KOPT-K1 (cell line): ENCODE measurements around the gene NME3.
A peak's percentile ranks its signal among the peaks of the same experiment; 100 is the strongest.

Experiments used
- H3K27ac ChIP-seq: fragments of 200-600 bp; sonication (generic); 2 replicates; pipeline ENCODE4 v1.5.1; 2016; ENCODE audit warnings: antibody characterized with exemption, mild to moderate bottlenecking, low read depth, low read length; ENCODE audit not compliant: poor library complexity, severe bottlenecking
- H3K36me3 ChIP-seq: fragments of 200-600 bp; sonication (generic); 2 replicates; pipeline ENCODE4 v1.5.1; 2017; ENCODE audit warnings: antibody characterized with exemption, mild to moderate bottlenecking, low read length, moderate library complexity; ENCODE audit not compliant: insufficient read depth
- H3K9me3 ChIP-seq: fragments of 200-600 bp; sonication (generic); 2 replicates; pipeline ENCODE4 v1.5.1; 2017; ENCODE audit warnings: antibody characterized with exemption, low read length, mild to moderate bottlenecking; ENCODE audit not compliant: insufficient read depth, poor library complexity, severe bottlenecking

Gene NME3

DNA sequence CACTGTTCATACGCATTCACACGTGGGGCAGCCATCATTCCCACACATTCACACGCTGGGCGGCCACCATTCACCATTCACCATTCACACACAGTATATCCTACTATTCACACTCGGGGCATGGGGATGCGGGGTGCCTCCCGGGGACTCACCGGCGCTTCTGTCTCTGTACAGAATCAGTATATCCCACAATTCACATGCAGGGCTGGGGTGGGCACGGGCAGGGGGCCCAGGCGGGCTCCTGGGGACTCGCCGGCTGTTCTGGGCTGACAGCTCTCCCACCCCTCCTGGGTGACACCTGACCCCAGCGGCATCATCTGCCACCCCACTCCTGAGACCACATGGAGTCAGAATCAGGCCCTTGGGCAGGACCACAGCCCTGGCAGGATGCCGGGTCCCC, 9.6 kb downstream of the NME3 start:
- Histone ChIP-seq H3K36me3 (peaks cover 79% of the 10 kb centered on the region), H3K9me3 (no peaks in the 10 kb centered on the region), H3K27ac (no peak overlapping the region)

DNA sequence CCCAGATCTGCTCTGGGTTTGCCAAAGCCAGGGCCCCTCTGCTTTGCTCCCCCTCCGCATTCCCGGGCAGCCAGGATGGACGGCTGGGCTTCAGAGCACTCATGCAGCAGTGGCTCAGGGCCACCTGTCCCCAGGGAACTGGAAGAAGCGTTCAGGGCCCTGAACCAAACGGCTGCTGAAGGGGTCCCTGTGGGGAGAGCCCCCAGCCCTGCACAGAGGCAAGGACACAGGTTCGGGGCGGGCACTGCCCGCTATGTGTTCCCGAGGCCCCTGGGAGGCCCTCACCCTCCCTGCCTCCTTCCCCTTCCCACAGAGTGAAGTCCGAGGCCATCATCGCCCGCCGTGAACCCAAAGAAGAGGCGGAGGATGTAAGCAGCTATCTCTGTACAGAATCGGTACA, 10.4 kb downstream of the NME3 start:
- Histone ChIP-seq H3K27ac (no peak overlapping the region), H3K36me3 (peaks cover 70% of the 10 kb centered on the region), H3K9me3 (no peaks in the 10 kb centered on the region)

DNA sequence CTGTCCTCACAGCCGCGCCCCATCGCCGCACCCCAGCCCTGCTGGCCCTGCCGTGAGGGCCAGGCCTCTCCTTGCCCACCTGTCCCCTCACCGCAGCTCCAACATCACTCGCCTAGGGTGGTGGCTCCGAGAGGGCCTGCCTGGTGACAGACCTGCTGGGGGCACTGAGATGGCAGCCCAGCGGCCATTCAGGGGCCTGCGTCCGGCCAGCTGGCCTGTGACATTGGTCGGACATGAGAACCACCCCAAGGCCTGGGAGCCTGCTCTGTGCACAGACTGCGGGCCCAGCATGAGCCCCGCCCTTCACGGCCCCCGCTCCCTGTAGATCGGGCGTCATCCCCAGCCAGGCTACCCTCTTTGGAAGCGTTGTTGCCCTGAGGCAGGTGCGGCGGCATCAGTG, 11.8 kb downstream of the NME3 start:
- H3K36me3 ChIP-seq: peaks cover 63% of the 10 kb centered on the region; the same call in 1 of the 2 replicates
- H3K27ac ChIP-seq: no peak overlapping the region

DNA sequence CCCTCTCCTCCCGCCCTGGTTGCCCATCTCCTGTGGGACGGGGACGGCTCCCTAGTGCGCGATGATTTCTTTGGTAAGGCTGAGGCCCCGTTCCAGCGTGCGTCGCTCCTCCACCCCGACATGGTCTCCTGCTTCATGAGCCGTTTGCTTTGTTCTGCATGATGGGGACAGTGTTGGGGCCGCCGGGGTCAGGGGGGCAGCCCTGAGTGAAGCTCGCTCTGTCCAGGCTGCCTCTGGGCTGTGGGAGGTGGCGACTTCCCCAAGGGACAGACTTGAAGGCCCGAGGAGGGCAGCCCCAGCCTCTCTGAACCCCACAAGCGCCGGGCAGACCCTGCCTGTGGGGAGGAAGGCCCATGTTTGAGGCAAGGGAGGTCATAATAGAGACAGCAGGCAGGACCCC, 12.4 kb downstream of the NME3 start:
- Histone ChIP-seq H3K27ac (no peak overlapping the region), H3K9me3 (no peaks in the 10 kb centered on the region), H3K36me3 (peaks cover 63% of the 10 kb centered on the region; the same call in 1 of the 2 replicates)

More for the DNA sequence above, 11.8 kb downstream of the NME3 start:
- H3K9me3 ChIP-seq: no peaks in the 10 kb centered on the region

DNA sequence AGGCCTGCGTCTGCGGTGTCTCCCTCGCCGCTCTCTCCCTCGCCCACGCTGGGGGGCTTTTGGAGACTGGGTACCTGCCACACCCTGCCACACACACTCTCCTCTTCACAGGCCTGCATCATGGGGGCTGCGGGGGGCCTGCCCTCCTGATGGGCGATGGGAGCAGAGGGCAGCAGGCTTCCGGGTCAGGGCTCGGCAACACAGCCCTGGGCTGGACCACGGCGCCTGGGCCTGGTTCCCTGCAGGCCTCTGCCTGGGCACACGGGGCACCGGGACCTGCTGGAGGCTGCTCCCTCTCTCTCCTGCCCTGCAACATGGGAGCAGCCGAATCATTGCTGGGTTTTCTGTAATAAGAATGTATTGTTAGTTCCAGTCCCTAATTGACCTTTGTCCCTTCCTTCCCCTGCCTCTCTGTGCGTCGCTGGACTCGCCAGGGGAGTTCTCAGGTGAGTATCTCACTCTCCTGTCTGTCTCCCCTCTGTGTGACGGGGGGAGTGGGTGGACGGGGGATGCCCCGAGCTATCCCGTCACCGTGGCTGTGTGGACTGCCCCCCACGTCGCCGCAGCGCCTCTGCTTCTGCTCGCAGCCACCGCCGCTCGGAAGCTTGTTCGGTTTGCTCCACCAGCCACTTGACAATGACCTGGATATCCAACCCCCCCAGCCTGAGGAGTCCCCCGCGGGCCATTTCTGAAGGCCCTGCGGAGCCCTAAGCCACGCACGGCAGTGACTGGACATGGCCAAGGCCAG, 13.5 kb downstream of the NME3 start:
- H3K36me3 ChIP-seq: peaks cover 62% of the 10 kb centered on the region; the same call in 1 of the 2 replicates
- H3K9me3 ChIP-seq: no peaks in the 10 kb centered on the region
- H3K27ac ChIP-seq: peak overlapping the region; percentile 25

DNA sequence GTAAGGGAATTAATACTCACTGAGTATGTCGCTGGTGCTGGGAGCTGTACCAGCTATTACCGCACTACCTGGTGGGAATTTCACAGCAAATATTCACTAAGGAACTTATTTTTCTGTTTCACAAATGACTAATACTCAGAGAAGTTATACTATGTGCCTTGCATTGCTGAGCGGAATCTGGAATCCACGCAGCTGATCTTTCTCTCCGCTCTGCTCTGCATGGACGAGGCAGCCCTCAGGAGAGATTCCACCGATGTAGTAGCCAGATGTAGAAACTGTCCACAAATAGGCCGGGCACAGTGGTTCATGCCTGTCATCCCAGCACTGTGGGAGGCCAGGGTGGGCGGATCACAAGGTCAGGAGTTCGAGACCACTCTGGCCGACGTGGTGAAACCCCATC, 17.1 kb downstream of the NME3 start:
- H3K36me3 ChIP-seq: peaks cover 57% of the 10 kb centered on the region; the same call in 1 of the 2 replicates
- H3K9me3 ChIP-seq: no peaks in the 10 kb centered on the region
- H3K27ac ChIP-seq: no peak overlapping the region

DNA sequence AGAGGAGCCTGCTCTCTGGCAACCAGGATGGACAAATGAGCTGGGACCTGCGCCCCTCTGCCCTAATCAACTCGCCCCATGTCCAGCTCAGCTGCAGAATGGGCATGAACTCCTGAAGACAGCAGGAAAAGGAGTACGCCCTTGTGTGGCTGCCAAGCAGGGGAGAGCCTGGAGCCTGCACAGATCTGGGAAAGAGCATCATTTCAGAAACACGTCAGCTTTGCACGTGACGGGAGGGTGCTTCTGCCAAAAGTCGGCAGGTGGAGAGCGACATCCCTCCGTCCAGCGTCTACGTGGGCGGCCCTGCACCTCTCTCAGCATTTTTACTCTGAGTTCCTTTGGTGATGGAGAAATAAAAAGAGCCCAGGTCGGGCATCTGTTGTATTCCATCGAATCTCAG, 18.5 kb downstream of the NME3 start:
- no peak overlapping the region for H3K27ac ChIP-seq
- no peaks in the 10 kb centered on the region for H3K9me3 ChIP-seq
- peaks cover 66% of the 10 kb centered on the region; the same call in 1 of the 2 replicates for H3K36me3 ChIP-seq

DNA sequence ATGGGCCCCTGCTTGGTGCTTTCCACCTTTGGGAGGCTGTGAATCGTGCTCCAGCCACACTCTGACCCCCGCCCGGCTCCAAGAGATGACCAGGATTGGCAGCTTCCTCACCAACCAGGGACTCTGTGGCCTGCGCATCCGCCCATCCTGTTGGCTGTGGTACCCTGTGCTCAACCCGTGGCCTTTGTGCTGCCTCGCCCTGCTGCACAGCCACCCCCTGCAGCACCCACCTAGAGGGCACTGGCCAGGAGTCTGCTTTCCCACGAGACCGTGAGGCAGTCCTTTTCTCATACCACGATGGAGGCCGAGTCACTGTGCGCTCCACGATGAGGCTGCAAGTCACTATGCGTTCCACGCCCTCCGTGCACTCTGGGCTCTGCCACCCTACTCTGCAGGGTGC, 19.4 kb downstream of the NME3 start:
- Histone ChIP-seq H3K9me3 (no peaks in the 10 kb centered on the region), H3K36me3 (peaks cover 71% of the 10 kb centered on the region; the same call in 1 of the 2 replicates), H3K27ac (no peak overlapping the region)

DNA sequence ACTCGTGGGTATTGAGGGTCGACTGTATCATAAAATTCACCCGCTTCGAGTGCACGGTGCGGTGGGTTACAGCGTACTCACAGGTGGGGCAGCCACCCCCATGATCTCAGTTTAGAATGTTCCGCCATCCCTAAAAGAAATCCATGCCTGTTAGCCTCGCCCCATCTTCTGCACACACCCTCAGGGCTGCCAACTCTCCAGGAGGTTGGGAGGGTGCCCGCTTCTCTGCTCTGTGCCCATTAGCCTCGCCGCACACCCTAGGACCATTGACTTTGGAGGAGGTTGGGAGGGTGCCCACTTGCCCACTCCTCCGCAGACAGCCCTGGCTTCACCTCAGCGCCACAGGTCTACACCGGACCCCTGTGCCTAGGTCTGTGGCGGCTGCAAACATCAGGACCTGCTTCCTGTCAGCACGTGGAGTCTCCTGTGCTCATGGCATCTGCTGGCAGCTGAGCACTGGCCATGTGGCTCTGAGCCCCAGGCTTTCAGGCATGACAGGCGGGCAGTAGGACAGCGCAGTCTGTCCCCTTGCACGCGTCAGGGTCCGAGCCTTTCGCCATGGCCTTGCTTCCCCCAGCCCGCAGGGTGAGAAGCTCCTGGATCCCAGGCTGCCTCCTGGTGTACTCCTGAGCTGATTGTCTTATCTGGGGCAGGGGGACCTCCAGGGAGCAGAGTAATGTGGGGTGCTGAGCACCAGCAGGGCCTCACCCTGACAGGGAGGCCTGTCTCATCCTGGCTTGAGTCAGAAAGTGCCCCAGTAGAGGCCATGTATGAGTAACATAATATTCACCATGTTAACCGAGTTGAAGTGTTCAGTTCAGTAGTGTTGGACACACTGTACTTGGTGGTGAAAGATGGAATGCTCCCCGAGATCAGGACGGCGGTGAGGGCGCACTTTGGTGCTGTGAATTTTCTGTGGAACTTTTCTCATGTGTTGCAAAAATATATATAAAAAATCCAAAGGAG, 21.9 kb downstream of the NME3 start:
- Histone ChIP-seq H3K36me3 (peaks cover 86% of the 10 kb centered on the region; the same call in 1 of the 2 replicates), H3K9me3 (no peaks in the 10 kb centered on the region), H3K27ac (no peak overlapping the region)

DNA sequence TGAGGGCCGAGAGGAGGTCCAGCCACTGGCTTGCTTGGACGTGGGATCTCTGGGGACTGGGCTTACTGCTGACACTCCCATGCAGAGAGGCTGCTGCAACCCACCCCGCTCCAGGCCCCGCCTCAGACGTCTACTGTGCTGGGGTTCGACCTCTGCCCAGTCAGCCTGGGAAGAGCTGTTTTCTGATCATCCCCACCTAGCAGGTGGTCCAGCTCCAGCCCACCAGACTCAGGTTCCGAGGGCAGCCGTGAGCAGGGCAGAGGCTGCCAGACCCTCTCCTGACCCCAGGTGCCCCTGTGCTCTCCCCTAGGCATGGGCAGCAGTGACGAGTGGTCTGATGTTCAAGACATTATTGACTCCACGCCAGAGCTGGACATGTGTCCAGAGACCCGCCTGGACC, 23.4 kb downstream of the NME3 start:
- Histone ChIP-seq H3K9me3 (no peaks in the 10 kb centered on the region), H3K36me3 (peaks cover 81% of the 10 kb centered on the region; the same call in 1 of the 2 replicates), H3K27ac (no peak overlapping the region)

DNA sequence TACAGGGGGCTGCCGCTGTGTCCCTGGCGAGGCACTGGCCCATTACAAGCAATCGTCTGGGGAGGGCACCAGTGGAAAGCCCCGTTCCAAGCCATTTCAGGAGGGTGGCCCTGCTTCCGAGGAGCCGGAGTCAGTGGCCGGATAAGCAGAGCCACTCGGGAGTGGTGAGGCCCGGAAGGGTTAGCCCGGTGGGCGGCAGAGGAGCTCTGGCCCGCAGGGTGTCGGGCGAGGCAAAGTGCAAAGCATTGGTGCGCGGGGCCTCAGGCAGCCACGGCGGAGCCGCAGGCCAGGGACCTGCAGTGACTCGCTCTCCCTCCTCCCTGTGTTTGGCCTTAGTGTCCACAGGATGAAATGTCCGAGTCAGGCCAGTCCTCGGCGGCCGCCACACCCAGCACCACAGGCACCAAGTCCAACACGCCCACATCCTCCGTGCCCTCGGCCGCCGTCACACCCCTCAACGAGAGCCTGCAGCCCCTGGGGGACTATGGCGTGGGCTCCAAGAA, 24.6 kb downstream of the NME3 start:
- H3K36me3 ChIP-seq: peaks cover 69% of the 10 kb centered on the region; the same call in 1 of the 2 replicates
- no peak overlapping the region for H3K27ac ChIP-seq
- no peaks in the 10 kb centered on the region for H3K9me3 ChIP-seq

DNA sequence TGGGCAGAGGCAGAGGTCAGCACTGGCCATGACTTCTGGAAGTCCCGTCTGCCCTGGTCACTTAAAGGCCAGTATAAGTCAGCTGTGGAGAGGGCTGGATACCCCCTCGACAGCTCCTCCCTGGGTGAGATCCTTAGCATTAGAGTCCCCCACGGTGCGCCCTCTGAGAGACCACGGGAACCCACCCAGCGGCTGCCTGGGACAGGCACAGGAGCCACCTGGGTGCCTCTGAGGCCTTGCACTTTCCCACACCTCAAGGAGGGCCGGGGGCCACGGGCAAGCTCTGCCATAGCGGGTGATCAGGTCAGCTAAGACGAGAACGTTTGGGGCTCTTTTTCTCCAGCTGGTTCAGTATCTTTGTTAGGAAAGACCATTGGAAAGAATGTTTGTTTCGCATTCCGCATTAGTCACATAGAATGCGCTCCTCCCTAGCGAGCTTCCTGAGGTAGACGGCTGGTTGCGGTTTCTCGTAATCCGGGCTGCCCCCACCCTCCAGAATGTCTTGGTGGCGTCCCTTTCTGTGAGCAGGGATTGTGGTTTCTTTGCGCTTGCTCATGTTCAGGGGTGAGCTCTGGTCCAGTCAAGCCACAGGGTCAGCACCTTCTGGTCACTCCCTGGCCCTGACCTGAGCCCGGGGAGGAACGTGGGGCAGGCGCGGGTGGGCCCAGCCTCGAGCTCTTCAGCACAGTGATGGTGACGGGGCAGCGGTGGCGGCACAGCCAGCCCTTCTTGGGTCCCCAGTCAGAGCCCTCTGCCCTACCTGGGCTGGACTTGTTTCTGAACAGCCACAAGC, 25.2 kb downstream of the NME3 start:
- H3K36me3 ChIP-seq: peaks cover 68% of the 10 kb centered on the region; the same call in 1 of the 2 replicates
- H3K9me3 ChIP-seq: no peaks in the 10 kb centered on the region
- no peak overlapping the region for H3K27ac ChIP-seq

DNA sequence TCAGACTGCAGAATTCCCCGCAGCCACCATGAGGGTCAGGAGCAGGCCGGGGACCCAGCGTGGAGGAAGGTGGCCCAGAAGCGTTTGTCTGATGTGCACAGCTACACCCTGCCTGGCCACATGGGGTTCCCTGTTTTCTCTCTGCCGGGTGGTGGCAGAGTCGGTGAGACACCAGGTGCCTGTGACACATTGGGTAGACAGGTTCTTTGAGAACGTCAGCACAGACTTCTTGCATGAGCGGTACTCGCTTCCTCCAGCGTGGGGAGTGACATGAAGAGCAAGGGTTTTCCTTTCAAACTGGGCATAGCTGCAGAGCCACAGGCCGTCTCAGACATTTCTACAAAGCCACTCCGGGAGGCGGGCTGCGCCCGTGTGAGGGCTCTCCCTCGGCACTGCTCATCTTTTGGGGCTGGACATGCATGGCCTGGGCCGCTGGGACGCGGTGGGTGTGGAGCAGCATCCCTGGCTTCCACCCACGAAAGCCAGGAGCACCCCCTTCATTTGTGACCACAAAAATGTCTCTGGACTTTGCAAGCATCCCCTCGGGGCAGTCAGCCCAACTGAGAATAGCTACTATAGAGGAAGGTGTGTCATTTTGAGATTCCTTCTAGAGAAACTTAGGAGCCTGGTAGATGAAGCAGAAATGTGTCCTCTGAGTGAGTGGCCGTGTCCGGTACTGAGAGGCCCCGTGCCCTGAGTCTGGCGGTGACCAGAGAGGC, 26.0 kb downstream of the NME3 start:
- H3K9me3 ChIP-seq: no peaks in the 10 kb centered on the region
- no peak overlapping the region for H3K27ac ChIP-seq
- H3K36me3 ChIP-seq: peaks cover 70% of the 10 kb centered on the region; the same call in 1 of the 2 replicates

DNA sequence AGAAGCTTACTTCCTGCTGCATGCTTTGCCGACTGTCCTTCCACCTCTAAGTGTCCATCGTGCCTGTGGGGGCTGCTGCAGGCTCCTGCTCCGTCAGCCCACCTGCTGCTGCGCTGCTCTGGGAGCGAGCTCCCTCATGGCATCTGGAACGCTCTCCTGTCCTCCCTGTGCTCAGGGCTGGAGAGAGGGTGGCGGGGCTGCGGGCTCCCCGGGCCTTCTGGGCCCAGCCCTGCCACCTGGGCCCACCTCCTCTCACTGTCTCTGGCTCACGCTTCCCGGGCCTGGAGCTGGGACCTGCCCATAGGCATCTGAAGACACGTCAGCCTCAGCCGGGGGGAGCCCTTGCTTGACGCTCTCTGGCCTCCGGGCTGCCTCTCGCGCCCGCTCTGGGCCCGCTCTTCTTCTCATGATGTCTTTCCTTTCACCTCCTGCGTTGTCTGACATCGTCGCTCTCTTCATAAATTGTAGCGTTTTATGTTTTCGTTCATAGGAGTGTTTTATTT, 27.0 kb downstream of the NME3 start:
- Histone ChIP-seq H3K9me3 (peaks cover 8% of the 10 kb centered on the region), H3K27ac (no peak overlapping the region), H3K36me3 (peaks cover 70% of the 10 kb centered on the region; the same call in 1 of the 2 replicates)
